B cell (primary cell): ENCODE data around the gene PLXDC1. TPM values are rescaled to one million over a fixed set of nuclear protein-coding genes. Genes with fewer than 3 reads are reported as not detected.

ENCODE experiments used
- ATAC-seq: fragments of 200-7000 bp; cut with Tn5 transposase; one replicate; pipeline ENCODE4 v1.10.0; 2021; ENCODE audit warnings: low read depth, mild to moderate bottlenecking, moderate number of reproducible peaks, moderate library complexity
- CTCF ChIA-PET: fragments of 350-600 bp; sonication (Branson Sonifier 250); formaldehyde crosslinking; loops from one replicate; lab custom pipeline; 2021; ENCODE audit warnings: antibody characterized with exemption, inconsistent platforms; lab: Charles Lee
- POLR2A ChIA-PET: fragments of 350-600 bp; sonication (Branson Sonifier 250); formaldehyde crosslinking; loops from one replicate; lab custom pipeline; 2021; ENCODE audit warnings: antibody characterized with exemption; lab: Charles Lee
- DNase-seq: peaks from one replicate; pipeline ENCODE4 v3.0.0; 2013
- H2AFZ ChIP-seq: 2 replicates; pipeline ENCODE4 v1.6.1; 2012; ENCODE audit warnings: mild to moderate bottlenecking, low read depth, low read length; ENCODE audit not compliant: insufficient read depth, poor library complexity, severe bottlenecking
- H3K27ac ChIP-seq, 2 donors: 1 replicate in 1 of 2; 2 replicates in 1 of 2; pipeline ENCODE4 v1.5.1; 2012 to 2013; ENCODE audit warnings: low read length in 2 of 2, mild to moderate bottlenecking in 2 of 2, moderate library complexity in 1 of 2
- H3K27me3 ChIP-seq, 4 experiments: fragments of 200-600 bp in 1 of 4; sonication (generic) in 1 of 4; replicated peaks in 1 of 4; 1 replicate in 2 of 4; 2 replicates in 2 of 4; pipeline versions ENCODE4 v1.6.1 to v1.7.0; 2013 to 2016; ENCODE audit warnings: low read length in 3 of 4, mild to moderate bottlenecking in 2 of 4, mixed read lengths in 1 of 4, moderate library complexity in 1 of 4; ENCODE audit not compliant: insufficient read depth in 4 of 4, control insufficient read depth in 3 of 4; ENCODE audit errors: control extremely low read depth in 1 of 4
- H3K36me3 ChIP-seq, 2 experiments: replicated peaks in 1 of 2; 1 replicate in 1 of 2; 2 replicates in 1 of 2; pipeline versions ENCODE4 v1.6.1 to v1.7.1; 2013; ENCODE audit warnings: low read length in 1 of 2; ENCODE audit not compliant: insufficient read depth in 2 of 2, control insufficient read depth in 1 of 2; ENCODE audit errors: control extremely low read depth in 1 of 2, extremely low read depth in 1 of 2
- H3K4me1 ChIP-seq, 2 donors: fragments of 200-600 bp in 1 of 2; sonication (generic) in 1 of 2; 1 replicate in 1 of 2; 2 replicates in 1 of 2; pipeline versions ENCODE4 v1.5.1 to v1.6.1; 2013 to 2017; ENCODE audit warnings: low read length in 2 of 2; ENCODE audit not compliant: control insufficient read depth in 2 of 2, insufficient read depth in 2 of 2
- H3K4me2 ChIP-seq: replicated peaks from 2 replicates; pipeline ENCODE3; 2012; ENCODE audit warnings: mild to moderate bottlenecking, low read depth, low read length; ENCODE audit not compliant: poor library complexity, severe bottlenecking
- H3K4me3 ChIP-seq, 5 experiments: fragments of 200-600 bp in 1 of 5; sonication (generic) in 1 of 5; 1 replicate in 3 of 5; 2 replicates in 2 of 5; pipeline versions ENCODE4 v1.5.1 to v1.7.0; 2011 to 2016; ENCODE audit warnings: low read length in 4 of 5, mild to moderate bottlenecking in 4 of 5, low read depth in 2 of 5, control low read depth in 1 of 5, moderate library complexity in 1 of 5; ENCODE audit not compliant: insufficient read depth in 1 of 5; ENCODE audit errors: control extremely low read depth in 1 of 5, extremely low read depth in 1 of 5
- H3K79me2 ChIP-seq: fragments of 200-600 bp; sonication (generic); one replicate; pipeline ENCODE4 v1.6.0; 2016; ENCODE audit warnings: low read length; ENCODE audit not compliant: control insufficient read depth, insufficient read depth
- H3K9ac ChIP-seq: fragments of 200-600 bp; sonication (generic); 2 replicates; pipeline ENCODE4 v1.6.1; 2017; ENCODE audit warnings: mild to moderate bottlenecking, low read length, moderate library complexity
- H3K9me3 ChIP-seq, 3 donors: one replicate each; pipeline versions ENCODE4 v1.6.1 to v1.7.1; 2013; ENCODE audit warnings: low read length in 2 of 3; ENCODE audit not compliant: control insufficient read depth in 2 of 3, insufficient read depth in 1 of 3; ENCODE audit errors: control extremely low read depth in 1 of 3
- H4K20me1 ChIP-seq: 2 replicates; pipeline ENCODE4 v1.6.0; 2012; ENCODE audit warnings: mild to moderate bottlenecking, low read length; ENCODE audit not compliant: insufficient read depth, control insufficient read depth, poor library complexity, severe bottlenecking
- H3K27ac Mint-ChIP-seq: one replicate; pipeline ENCODE4 v1.8.0; 2021; ENCODE audit warnings: mixed read lengths
- H3K27me3 Mint-ChIP-seq: one replicate; pipeline ENCODE4 v1.8.0; 2021; ENCODE audit warnings: mixed read lengths
- H3K4me1 Mint-ChIP-seq: one replicate; pipeline ENCODE4 v1.8.0; 2021; ENCODE audit warnings: mixed read lengths
- H3K4me3 Mint-ChIP-seq: one replicate; pipeline ENCODE4 v1.8.0; 2021; ENCODE audit warnings: mixed read lengths
- H3K9me3 Mint-ChIP-seq: one replicate; pipeline ENCODE4 v1.8.0; 2022; ENCODE audit warnings: mixed read lengths; ENCODE audit not compliant: insufficient read depth
- EZH2 ChIP-seq: IDR thresholded peaks from 2 replicates; pipeline ENCODE4 v1.6.1; 2012; ENCODE audit warnings: borderline replicate concordance, low read depth, mild to moderate bottlenecking, moderate library complexity, low read length; ENCODE audit not compliant: insufficient read depth, poor library complexity, severe bottlenecking
- WGBS: methylation state at CpG from one replicate; pipeline ENCODE4 v1.1.5; 2013; ENCODE audit warnings: missing lambda C conversion rate; ENCODE audit not compliant: insufficient coverage; 5-methylcytosine and 5-hydroxymethylcytosine counted together
- intact Hi-C: fragments of 100-400 bp; cut with micrococcal nuclease; formaldehyde crosslinking; loops from one replicate; pipeline ENCODE4 v1.10.0; 2022
- polyA plus RNA-seq: library from polyadenylated mRNA; depleted of rRNA; stranded (reverse); fragments of >200 nt; gene quantifications from 2 replicates; pipeline ENCODE4 v1.2.3, GENCODE V29; 2012
- total RNA-seq, 2 donors: library from RNA; stranded (reverse); fragments of 120-200 nt in 1 of 2; gene quantifications; 1 replicate in 1 of 2; 2 replicates in 1 of 2; pipeline versions ENCODE4 v1.2.3 to v1.2.4, GENCODE V29; 2013 to 2022
- TF ChIP-seq, protein P1 (sequence below): fragments of 200-600 bp; IDR thresholded peaks from one replicate; pipeline ENCODE4 v1.8.0; 2022; ENCODE audit warnings: antibody characterized with exemption, mild to moderate bottlenecking

Gene PLXDC1
- total and polyA plus RNA-seq, 2 donors (not counting 1 experiment from before 2014, with no cell fraction given) = 0.69 TPM; not detected in 1

DNA sequence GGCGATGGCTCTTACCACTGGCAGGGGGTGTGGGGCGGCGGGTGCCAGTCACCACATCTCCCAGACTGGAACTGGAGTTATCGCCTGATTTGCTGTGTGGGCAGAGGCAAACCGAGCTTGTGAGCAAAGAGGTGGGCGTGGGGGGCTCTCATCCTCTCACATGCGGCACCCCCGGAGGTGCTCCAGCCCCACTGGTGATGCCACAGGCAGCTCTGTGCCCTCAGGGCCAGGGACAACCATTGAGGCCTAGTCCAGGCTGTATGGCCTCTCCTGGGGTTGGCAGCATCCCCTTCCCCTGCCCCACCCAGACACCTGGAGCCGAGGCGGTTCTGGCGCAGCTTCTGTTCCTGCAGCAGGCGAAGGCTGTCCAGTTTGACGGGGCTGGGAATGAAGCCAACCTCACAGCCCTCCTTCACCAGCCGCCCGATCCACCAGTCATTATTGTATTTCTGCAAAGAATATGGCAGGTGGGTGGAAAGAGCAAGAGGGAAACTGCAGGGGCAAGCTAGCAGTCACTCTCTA is 35.1 kb upstream of the PLXDC1 start:
- Histone ChIP-seq H2AFZ (no peak overlapping the region), H3K9me3 (no peaks in the 10 kb centered on the region), H3K36me3 (peaks cover 0 to 2% of the 10 kb centered on the region in 2 experiments), H3K4me3 (no peak overlapping the region), H3K9ac (no peak overlapping the region), H3K27ac (no peak overlapping the region), H3K4me1 (no peaks in the 10 kb centered on the region), H3K4me2 (no peak overlapping the region), H4K20me1 (no peaks in the 10 kb centered on the region), H3K79me2 (no peaks in the 10 kb centered on the region), H3K27me3 (no peaks in the 10 kb centered on the region)
- ATAC-seq (no peak), DNase-seq (no peak)
- intact Hi-C loops = no loop called here
- H3K4me1 Mint-ChIP-seq = no peaks in the 10 kb centered on the region
- H3K4me3 Mint-ChIP-seq = no peak overlapping the region
- H3K9me3 Mint-ChIP-seq = no peaks in the 10 kb centered on the region
- CTCF ChIA-PET = interaction anchor here (1.2 kb wide), 1 partner anchor 204 kb away, joined by 3 read pairs; no protein-coding TSS in a partner anchor
- 98% methylated on average over 11 of the region's 15 CpGs for WGBS
- H3K27ac Mint-ChIP-seq = no peak overlapping the region
- no peaks in the 10 kb centered on the region for H3K27me3 Mint-ChIP-seq
- POLR2A ChIA-PET = no interaction called here
- no peak for TF ChIP-seq EZH2

DNA sequence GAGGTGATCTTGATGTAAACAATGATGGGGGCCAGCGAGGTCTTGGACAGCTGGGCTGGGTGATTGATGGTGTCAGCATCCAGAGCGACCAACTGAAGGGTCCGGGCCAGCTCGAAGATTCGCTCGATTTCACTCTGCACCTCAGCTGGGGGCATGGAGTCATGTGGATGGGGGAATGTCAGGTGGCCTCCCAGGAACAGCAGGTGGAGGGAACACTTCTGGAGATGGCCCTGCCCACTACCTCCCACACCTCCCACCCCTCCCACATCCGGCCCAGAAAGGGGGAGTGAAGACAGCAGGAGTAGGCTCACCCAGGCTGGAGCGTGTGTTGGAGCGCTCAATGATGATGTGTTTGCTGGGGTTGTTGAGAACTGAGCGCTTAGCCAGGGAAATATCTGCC is 32.3 kb upstream of the PLXDC1 start:
- Histone ChIP-seq H3K36me3 (peaks cover 0 to 2% of the 10 kb centered on the region in 2 experiments), H3K27ac (no peak overlapping the region), H4K20me1 (no peaks in the 10 kb centered on the region), H3K4me1 (no peaks in the 10 kb centered on the region), H3K4me3 (no peak overlapping the region), H3K9ac (no peak overlapping the region), H3K27me3 (no peaks in the 10 kb centered on the region), H3K9me3 (no peaks in the 10 kb centered on the region), H3K4me2 (no peak overlapping the region), H2AFZ (no peak overlapping the region), H3K79me2 (no peaks in the 10 kb centered on the region)
- DNase-seq (no peak), ATAC-seq (no peak)
- intact Hi-C loops = no loop called here
- ChIA-PET CTCF (interaction anchor here (0.9 to 2.3 kb wide), 3 partner anchors 9 to 201 kb away, joined by 3 to 10 read pairs (median 6); no protein-coding TSS in a partner anchor), POLR2A (no interaction called here)
- no peak overlapping the region for H3K27ac Mint-ChIP-seq
- H3K9me3 Mint-ChIP-seq = no peaks in the 10 kb centered on the region
- TF ChIP-seq, protein P1, sequence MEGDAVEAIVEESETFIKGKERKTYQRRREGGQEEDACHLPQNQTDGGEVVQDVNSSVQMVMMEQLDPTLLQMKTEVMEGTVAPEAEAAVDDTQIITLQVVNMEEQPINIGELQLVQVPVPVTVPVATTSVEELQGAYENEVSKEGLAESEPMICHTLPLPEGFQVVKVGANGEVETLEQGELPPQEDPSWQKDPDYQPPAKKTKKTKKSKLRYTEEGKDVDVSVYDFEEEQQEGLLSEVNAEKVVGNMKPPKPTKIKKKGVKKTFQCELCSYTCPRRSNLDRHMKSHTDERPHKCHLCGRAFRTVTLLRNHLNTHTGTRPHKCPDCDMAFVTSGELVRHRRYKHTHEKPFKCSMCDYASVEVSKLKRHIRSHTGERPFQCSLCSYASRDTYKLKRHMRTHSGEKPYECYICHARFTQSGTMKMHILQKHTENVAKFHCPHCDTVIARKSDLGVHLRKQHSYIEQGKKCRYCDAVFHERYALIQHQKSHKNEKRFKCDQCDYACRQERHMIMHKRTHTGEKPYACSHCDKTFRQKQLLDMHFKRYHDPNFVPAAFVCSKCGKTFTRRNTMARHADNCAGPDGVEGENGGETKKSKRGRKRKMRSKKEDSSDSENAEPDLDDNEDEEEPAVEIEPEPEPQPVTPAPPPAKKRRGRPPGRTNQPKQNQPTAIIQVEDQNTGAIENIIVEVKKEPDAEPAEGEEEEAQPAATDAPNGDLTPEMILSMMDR = no peak
- TF ChIP-seq EZH2 = no peak
- WGBS = 95% methylated on average over 6 of the region's 10 CpGs
- H3K4me1 Mint-ChIP-seq = no peaks in the 10 kb centered on the region
- H3K4me3 Mint-ChIP-seq = no peak overlapping the region
- H3K27me3 Mint-ChIP-seq = no peaks in the 10 kb centered on the region
